Astrocyte (in vitro differentiated cells and primary cell): ENCODE results near the gene TRIP13. TPM values are rescaled to one million over a fixed set of nuclear protein-coding genes. Genes with fewer than 3 reads are reported as not detected.

Experiments used
- DNase-seq: peaks from one replicate; pipeline ENCODE4 v3.0.0-alpha.2; 2010; ENCODE audit warnings: low read depth
- FAIRE-seq: peaks from 2 replicates; lab custom pipeline; 2011; peaks lifted over from hg19 to GRCh38; lab: Jason Lieb, UNC
- H2AFZ ChIP-seq: 2 replicates; pipeline ENCODE4 v1.6.0; 2012; ENCODE audit warnings: low read depth, low read length, inconsistent platforms
- H3K27ac ChIP-seq: 2 replicates; pipeline ENCODE4 v1.5.1; 2011; ENCODE audit warnings: low read depth, low read length, inconsistent platforms
- H3K27me3 ChIP-seq: 2 replicates; pipeline ENCODE4 v1.6.0; 2011; ENCODE audit warnings: low read length, inconsistent platforms; ENCODE audit not compliant: insufficient read depth
- H3K36me3 ChIP-seq: 2 replicates; pipeline ENCODE4 v1.5.1; 2011; ENCODE audit warnings: low read length, inconsistent platforms; ENCODE audit not compliant: insufficient read depth
- H3K4me1 ChIP-seq: 2 replicates; pipeline ENCODE4 v1.5.1; 2011; ENCODE audit warnings: low read length, inconsistent platforms; ENCODE audit not compliant: insufficient read depth
- H3K4me2 ChIP-seq: 2 replicates; pipeline ENCODE4 v1.6.0; 2012; ENCODE audit warnings: low read length, inconsistent platforms
- H3K4me3 ChIP-seq: 2 replicates; pipeline ENCODE4 v1.5.1; 2011; ENCODE audit warnings: low read depth, mild to moderate bottlenecking, low read length, inconsistent platforms; ENCODE audit not compliant: insufficient read depth
- H3K79me2 ChIP-seq: 2 replicates; pipeline ENCODE4 v1.6.0; 2012; ENCODE audit warnings: mild to moderate bottlenecking, low read length, inconsistent platforms; ENCODE audit not compliant: insufficient read depth
- H3K9ac ChIP-seq: 2 replicates; pipeline ENCODE4 v1.6.0; 2012; ENCODE audit warnings: mild to moderate bottlenecking, low read length, inconsistent platforms
- H3K9me3 ChIP-seq: 2 replicates; pipeline ENCODE4 v1.5.1; 2012; ENCODE audit warnings: low read depth, mild to moderate bottlenecking, low read length, inconsistent platforms; ENCODE audit not compliant: insufficient read depth
- H4K20me1 ChIP-seq: 2 replicates; pipeline ENCODE4 v1.6.0; 2012; ENCODE audit warnings: low read length, inconsistent platforms; ENCODE audit not compliant: insufficient read depth
- H3K27ac Mint-ChIP-seq: one replicate; pipeline ENCODE4 v1.8.0; 2021; ENCODE audit warnings: mild to moderate bottlenecking, mixed read lengths; ENCODE audit not compliant: unreplicated experiment
- H3K27me3 Mint-ChIP-seq: one replicate; pipeline ENCODE4 v1.8.0; 2021; ENCODE audit warnings: low read depth, mixed read lengths; ENCODE audit not compliant: unreplicated experiment
- H3K36me3 Mint-ChIP-seq: one replicate; pipeline ENCODE4 v1.8.0; 2021; ENCODE audit warnings: low read depth, mixed read lengths; ENCODE audit not compliant: unreplicated experiment
- H3K4me1 Mint-ChIP-seq: one replicate; pipeline ENCODE4 v1.8.0; 2021; ENCODE audit warnings: low read depth, mixed read lengths; ENCODE audit not compliant: unreplicated experiment
- H3K4me3 Mint-ChIP-seq: one replicate; pipeline ENCODE4 v1.8.0; 2021; ENCODE audit warnings: mild to moderate bottlenecking, moderate library complexity, mixed read lengths; ENCODE audit not compliant: unreplicated experiment
- H3K9me3 Mint-ChIP-seq: one replicate; pipeline ENCODE4 v1.8.0; 2021; ENCODE audit warnings: mild to moderate bottlenecking, mixed read lengths; ENCODE audit not compliant: unreplicated experiment
- EZH2 ChIP-seq: IDR thresholded peaks from 2 replicates; pipeline ENCODE4 v1.6.1; 2012; ENCODE audit warnings: mild to moderate bottlenecking, low read length, inconsistent platforms; ENCODE audit not compliant: insufficient read depth
- total RNA-seq: library from RNA; stranded (reverse); gene quantifications from 2 replicates; pipeline ENCODE4 v1.2.1, GENCODE V29; 2021
- TF ChIP-seq, protein P1 (sequence below): IDR thresholded peaks from 2 replicates; pipeline ENCODE4 v1.5.1; 2011; ENCODE audit warnings: low read depth, mild to moderate bottlenecking, inconsistent platforms, low read length, moderate library complexity; ENCODE audit not compliant: insufficient read depth

Gene TRIP13
- total RNA-seq, 1 donor from 2014 or later, result 7.3 TPM

DNA sequence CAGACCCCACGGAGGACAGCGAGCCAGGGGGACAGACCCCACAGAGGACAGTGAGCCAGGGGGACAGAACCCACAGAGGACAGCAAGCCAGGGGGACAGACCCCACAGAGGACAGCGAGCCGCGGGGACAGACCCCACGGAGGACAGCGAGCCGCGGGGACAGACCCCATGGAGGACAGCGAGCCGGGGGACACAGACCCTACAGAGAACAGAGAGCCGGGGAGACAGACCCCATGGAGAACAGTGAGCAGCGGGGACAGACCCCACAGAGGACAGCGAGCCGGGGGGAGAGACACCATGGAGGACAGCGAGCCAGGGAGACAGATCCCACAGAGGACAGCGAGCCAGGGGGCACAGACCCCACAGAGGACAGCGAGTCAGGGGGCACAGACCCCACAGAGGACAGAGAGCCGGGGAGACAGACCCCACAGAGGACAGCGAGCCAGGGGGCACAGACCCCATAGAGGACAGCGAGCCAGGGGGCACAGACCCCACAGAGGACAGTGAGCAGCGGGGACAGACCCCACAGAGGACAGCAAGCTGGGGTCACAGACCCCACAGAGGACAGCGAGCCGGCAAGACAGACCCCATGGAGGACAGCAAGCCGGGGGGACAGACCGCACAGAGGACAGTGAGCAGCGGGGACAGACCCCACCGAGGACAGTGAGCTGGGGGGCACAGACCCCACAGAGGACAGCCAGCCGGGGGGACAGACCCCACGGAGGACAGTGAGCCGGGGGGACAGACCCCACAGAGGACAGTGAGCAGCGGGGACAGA lies 37.5 kb upstream of the TRIP13 start:
- Mint-ChIP-seq H3K4me3 (no peak overlapping the region), H3K27ac (no peak overlapping the region), H3K9me3 (peaks cover 1% of the 10 kb centered on the region), H3K36me3 (peaks cover 6% of the 10 kb centered on the region), H3K4me1 (no peaks in the 10 kb centered on the region), H3K27me3 (peaks cover 14% of the 10 kb centered on the region)
- H3K9me3 ChIP-seq, result no peaks in the 10 kb centered on the region
- no peak overlapping the region for H3K4me3 ChIP-seq
- H2AFZ ChIP-seq, result no peak overlapping the region
- no peak overlapping the region for H3K9ac ChIP-seq
- FAIRE-seq (no peak), DNase-seq (no peak)
- H3K27me3 ChIP-seq, result peaks cover 10% of the 10 kb centered on the region
- TF ChIP-seq, protein P1, sequence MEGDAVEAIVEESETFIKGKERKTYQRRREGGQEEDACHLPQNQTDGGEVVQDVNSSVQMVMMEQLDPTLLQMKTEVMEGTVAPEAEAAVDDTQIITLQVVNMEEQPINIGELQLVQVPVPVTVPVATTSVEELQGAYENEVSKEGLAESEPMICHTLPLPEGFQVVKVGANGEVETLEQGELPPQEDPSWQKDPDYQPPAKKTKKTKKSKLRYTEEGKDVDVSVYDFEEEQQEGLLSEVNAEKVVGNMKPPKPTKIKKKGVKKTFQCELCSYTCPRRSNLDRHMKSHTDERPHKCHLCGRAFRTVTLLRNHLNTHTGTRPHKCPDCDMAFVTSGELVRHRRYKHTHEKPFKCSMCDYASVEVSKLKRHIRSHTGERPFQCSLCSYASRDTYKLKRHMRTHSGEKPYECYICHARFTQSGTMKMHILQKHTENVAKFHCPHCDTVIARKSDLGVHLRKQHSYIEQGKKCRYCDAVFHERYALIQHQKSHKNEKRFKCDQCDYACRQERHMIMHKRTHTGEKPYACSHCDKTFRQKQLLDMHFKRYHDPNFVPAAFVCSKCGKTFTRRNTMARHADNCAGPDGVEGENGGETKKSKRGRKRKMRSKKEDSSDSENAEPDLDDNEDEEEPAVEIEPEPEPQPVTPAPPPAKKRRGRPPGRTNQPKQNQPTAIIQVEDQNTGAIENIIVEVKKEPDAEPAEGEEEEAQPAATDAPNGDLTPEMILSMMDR, result no peak
- TF ChIP-seq EZH2, result no peak
- peaks cover 18% of the 10 kb centered on the region for H4K20me1 ChIP-seq
- H3K36me3 ChIP-seq, result no peaks in the 10 kb centered on the region
- no peak overlapping the region for H3K27ac ChIP-seq
- no peak overlapping the region for H3K4me2 ChIP-seq
- no peaks in the 10 kb centered on the region for H3K4me1 ChIP-seq
- no peaks in the 10 kb centered on the region for H3K79me2 ChIP-seq

DNA sequence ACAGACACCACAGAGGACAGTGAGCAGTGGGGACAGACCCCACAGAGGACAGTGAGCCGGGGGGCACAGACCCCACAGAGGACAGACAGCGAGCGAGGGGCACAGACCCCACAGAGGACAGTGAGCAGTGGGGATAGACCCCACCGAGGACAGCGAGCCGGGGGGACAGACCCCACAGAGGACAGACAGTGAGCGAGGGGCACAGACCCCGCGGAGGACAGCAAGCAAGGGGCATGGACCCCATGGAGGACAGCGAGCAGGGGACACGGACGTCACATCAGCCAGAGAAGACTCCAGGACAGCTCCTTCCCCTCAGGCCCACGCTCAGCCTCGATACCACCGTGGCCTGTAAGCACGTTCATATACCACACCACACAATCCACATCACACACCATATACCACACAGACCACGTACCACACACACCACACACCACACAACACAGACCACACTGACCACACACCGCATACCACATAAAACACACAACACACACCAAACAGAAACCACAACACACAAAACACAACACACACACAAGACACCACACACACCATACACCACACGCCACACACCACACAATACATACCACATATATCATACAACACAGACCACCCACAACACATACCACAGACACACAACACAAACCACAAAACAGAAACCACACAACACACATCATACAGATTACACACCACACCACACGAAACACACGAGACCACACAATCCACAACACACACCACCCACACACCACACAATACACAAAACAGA lies 36.7 kb upstream of the TRIP13 start:
- Histone ChIP-seq H3K27me3 (peaks cover 8% of the 10 kb centered on the region), H3K9ac (no peak overlapping the region), H3K27ac (no peak overlapping the region), H3K36me3 (no peaks in the 10 kb centered on the region), H3K79me2 (no peaks in the 10 kb centered on the region), H3K4me1 (no peaks in the 10 kb centered on the region), H4K20me1 (peaks cover 23% of the 10 kb centered on the region), H3K4me3 (no peak overlapping the region), H2AFZ (no peak overlapping the region), H3K4me2 (no peak overlapping the region), H3K9me3 (no peaks in the 10 kb centered on the region)
- H3K27me3 Mint-ChIP-seq, result peaks cover 14% of the 10 kb centered on the region
- no peak for TF ChIP-seq EZH2
- TF ChIP-seq, protein P1, result no peak
- peak; percentile 6 for DNase-seq
- FAIRE-seq, result peak; percentile 74
- H3K4me3 Mint-ChIP-seq, result no peak overlapping the region
- peaks cover 1% of the 10 kb centered on the region for H3K9me3 Mint-ChIP-seq
- no peaks in the 10 kb centered on the region for H3K4me1 Mint-ChIP-seq
- peaks cover 6% of the 10 kb centered on the region for H3K36me3 Mint-ChIP-seq
- no peak overlapping the region for H3K27ac Mint-ChIP-seq
